Measurements from ENCODE around the gene SUN2.

- no peak for TF ChIP-seq CTCF (IDR thresholded peaks at IDR 0.05)
- no peak for TF ChIP-seq POLR2AphosphoS5 (IDR thresholded peaks at IDR 0.05)
These were observed 20.3 kb upstream of the SUN2 start for GRCh38 chr22:38776086-38776485.
